RWPE1 (cell line): ENCODE results near the gene GNB4.

Experiments
- CTCF ChIA-PET: fragments of 350-600 bp; sonication (Branson Sonifier 250); formaldehyde crosslinking; extraction: SDS; loops from one replicate; lab custom pipeline; 2021; lab: Yijun Ruan, JAX
- POLR2A ChIA-PET: fragments of 400-600 bp; formaldehyde crosslinking; extraction: SDS; loops from one replicate; lab custom pipeline; 2020; ENCODE audit warnings: antibody characterized with exemption; ENCODE audit not compliant: low non-redundant PET; lab: Yijun Ruan, JAX
- DNase-seq: peaks from one replicate; pipeline ENCODE4 v3.0.0; 2012; ENCODE audit warnings: low spot score
- H3K27ac ChIP-seq: fragments of 450-650 bp; 2 replicates; pipeline ENCODE4 v1.5.1; 2017
- TF ChIP-seq, protein P1 (sequence below): fragments of 450-650 bp; conservative IDR thresholded peaks from 2 replicates; pipeline ENCODE4 v1.5.1; 2017; ENCODE audit warnings: low read depth, mild to moderate bottlenecking

GNB4 gene

DNA sequence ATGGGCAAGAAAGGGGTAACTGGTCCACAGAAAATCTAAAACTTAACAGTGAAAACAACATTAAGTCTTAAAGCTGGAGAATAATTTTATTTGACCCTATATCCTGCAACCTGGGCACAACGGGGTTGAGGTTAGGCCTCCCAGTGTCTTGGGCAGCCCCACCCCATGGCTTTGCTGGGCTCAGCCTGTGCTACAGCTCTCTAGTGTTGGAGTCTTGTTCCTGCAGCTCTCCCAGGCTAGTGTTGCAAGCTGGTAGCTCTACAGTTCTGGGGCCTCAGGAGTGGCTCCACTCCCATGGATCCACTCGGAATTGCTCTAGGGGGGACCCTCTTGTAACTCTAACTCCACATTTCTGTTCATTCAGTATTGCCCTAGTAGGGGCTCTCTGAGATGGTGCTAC, 24.9 kb upstream of the GNB4 start:
- TF ChIP-seq, protein P1, sequence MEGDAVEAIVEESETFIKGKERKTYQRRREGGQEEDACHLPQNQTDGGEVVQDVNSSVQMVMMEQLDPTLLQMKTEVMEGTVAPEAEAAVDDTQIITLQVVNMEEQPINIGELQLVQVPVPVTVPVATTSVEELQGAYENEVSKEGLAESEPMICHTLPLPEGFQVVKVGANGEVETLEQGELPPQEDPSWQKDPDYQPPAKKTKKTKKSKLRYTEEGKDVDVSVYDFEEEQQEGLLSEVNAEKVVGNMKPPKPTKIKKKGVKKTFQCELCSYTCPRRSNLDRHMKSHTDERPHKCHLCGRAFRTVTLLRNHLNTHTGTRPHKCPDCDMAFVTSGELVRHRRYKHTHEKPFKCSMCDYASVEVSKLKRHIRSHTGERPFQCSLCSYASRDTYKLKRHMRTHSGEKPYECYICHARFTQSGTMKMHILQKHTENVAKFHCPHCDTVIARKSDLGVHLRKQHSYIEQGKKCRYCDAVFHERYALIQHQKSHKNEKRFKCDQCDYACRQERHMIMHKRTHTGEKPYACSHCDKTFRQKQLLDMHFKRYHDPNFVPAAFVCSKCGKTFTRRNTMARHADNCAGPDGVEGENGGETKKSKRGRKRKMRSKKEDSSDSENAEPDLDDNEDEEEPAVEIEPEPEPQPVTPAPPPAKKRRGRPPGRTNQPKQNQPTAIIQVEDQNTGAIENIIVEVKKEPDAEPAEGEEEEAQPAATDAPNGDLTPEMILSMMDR: no peak
- DNase-seq: no peak
- ChIA-PET CTCF (no interaction called here), POLR2A (interaction anchor here (0.6 kb wide), 1 partner anchor 8 kb away, joined by 6 read pairs; no protein-coding TSS in a partner anchor)
- no peak overlapping the region for H3K27ac ChIP-seq

DNA sequence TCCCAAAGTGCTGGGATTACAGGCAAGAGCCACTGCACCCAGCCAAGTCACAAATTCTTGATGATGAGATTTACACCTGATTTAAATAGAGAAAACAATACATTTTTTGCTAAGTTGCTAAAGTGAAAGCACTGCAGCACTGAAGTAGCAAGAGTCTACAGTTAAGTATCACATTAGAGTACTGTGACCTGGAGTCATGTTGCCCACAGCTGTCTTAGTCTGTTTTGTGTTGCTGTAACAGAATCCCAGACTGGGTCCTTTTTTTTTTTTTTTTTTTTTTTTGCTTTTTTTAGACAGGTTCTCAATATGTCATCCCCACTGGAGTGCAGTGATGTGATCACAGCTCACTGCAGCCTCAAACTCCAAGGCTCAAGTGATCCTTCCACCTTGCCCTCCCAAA, 23.2 kb upstream of the GNB4 start:
- H3K27ac ChIP-seq: no peak overlapping the region
- ChIA-PET POLR2A (no interaction called here), CTCF (no interaction called here)
- TF ChIP-seq, protein P1: no peak
- no peak for DNase-seq

DNA sequence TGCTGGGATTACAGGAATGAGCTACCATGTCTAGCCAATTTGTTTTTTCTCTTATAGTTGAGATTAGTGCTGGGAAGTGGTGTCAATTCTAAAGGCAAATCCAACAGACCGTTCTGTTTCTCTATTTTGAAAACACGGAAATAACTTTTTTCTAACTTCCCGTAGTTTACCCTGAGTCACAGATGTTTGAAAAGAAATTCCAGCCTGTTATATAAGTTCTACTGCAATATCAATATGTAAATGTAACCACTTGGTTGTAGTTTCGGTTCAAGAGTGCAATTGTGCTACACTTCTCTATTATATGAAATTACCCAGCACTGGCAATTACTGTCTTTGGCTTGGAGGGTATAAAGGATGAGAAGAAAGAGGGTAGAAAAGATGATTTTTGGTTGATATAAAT, 22.3 kb upstream of the GNB4 start:
- H3K27ac ChIP-seq: no peak overlapping the region
- CTCF ChIA-PET: interaction anchor here (0.6 to 0.7 kb wide), 2 partner anchors 13 to 40 kb away, joined by 3 read pairs; no protein-coding TSS in a partner anchor

GRCh38 chr3:179464323-179465092, 13.2 kb upstream of the GNB4 start:
- DNase-seq: no peak
- TF ChIP-seq, protein P1: no peak
- CTCF ChIA-PET: no interaction called here
- no peak overlapping the region for H3K27ac ChIP-seq
- POLR2A ChIA-PET: no interaction called here

More for the DNA sequence above, 22.3 kb upstream of the GNB4 start:
- POLR2A ChIA-PET: no interaction called here
- no peak for DNase-seq
- TF ChIP-seq, protein P1: no peak

DNA sequence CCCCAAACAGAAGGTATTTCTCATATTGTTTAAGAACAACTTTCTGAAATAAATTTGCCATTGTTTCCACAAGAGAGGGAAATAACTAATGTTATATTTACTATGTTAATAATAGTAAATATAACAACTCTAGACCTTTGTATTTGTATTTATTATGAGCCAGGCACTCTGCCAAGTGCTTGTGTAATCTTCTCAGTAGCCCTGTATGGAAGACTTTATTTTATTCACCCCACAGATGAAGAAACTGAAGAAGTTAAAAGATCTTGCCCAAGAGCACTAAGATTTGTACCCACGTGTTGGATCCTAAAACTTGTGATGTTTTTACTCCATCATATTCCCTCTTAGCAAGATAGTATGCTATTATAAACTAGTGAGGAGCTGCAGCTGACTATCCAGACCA, 12.0 kb upstream of the GNB4 start:
- TF ChIP-seq, protein P1: no peak
- ChIA-PET CTCF (no interaction called here), POLR2A (interaction anchor here (0.6 kb wide), 1 partner anchor 76 kb away, joined by 5 read pairs; no protein-coding TSS in a partner anchor)
- H3K27ac ChIP-seq: no peak overlapping the region
- no peak for DNase-seq

DNA sequence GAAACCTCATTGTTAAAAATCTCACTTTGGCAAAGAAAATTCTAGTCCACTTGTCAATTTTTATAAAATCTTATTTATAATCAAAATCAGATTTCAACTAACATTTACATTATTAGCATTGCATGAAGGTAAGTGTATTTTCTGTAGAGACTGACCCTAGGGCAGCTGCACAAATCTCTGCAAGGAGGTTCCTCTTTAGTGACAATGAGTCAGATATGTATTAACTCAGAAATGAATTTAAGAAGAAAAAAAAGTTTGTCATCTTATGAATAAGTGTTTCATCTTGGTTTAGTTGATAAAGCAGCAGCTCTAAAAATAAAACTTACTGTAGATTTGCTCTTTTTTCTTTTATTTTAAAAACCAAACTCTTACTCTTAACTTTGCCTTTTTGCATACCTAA, 9.0 kb upstream of the GNB4 start:
- H3K27ac ChIP-seq: no peak overlapping the region
- TF ChIP-seq, protein P1: no peak
- POLR2A ChIA-PET: no interaction called here
- CTCF ChIA-PET: interaction anchor here (0.7 kb wide), 1 partner anchor 114 kb away, joined by 3 read pairs; no protein-coding TSS in a partner anchor
- no peak for DNase-seq
